GM12878 (cell line): ENCODE measurements around the gene GCFC2. TPM values are rescaled to one million over a fixed set of nuclear protein-coding genes. Genes with fewer than 3 reads are reported as not detected.

Source experiments
- ATAC-seq: fragments of 200-7000 bp; cut with Tn5 transposase; 3 replicates; pipeline ENCODE4 v1.9.1; 2020; ENCODE audit warnings: mild to moderate bottlenecking, moderate library complexity
- BruUV-seq: library from RNA; stranded (reverse); fragments of 400-500 nt; replicated peaks from 2 replicates; lab custom pipeline; 2021; lab: Mats Ljungman, UMichigan
- CTCF ChIA-PET: fragments of 300-600 bp; sonication (Branson Sonifier 250); formaldehyde crosslinking; extraction: SDS; loops from one replicate; lab custom pipeline; 2021; ENCODE audit warnings: inconsistent platforms; lab: Yijun Ruan, JAX
- POLR2A ChIA-PET: fragments of 350-600 bp; formaldehyde crosslinking; extraction: SDS; loops from one replicate; lab custom pipeline; 2021; ENCODE audit warnings: inconsistent platforms; lab: Charles Lee
- RAD21 ChIA-PET: fragments of 300-600 bp; sonication (Branson Sonifier 250); formaldehyde crosslinking; loops from one replicate; lab custom pipeline; 2023; ENCODE audit warnings: antibody characterized with exemption; ENCODE audit not compliant: unreplicated experiment; lab: Charles Lee
- SMC1A ChIA-PET: fragments of 300-600 bp; sonication (Branson Sonifier 250); formaldehyde crosslinking; loops from one replicate; lab custom pipeline; 2023; ENCODE audit not compliant: unreplicated experiment, uncharacterized antibody; lab: Charles Lee
- DNase-seq: peaks from one replicate; pipeline ENCODE4 v3.0.0-alpha.2; 2011; ENCODE audit warnings: low read depth, low spot score
- FAIRE-seq: peaks from 3 replicates; lab custom pipeline; 2011; peaks lifted over from hg19 to GRCh38; lab: Jason Lieb, UNC
- H2AFZ ChIP-seq: 2 replicates; pipeline ENCODE4 v1.6.0; 2011; ENCODE audit warnings: low read depth, low read length, control low read depth; ENCODE audit not compliant: control insufficient read depth
- H3K27ac ChIP-seq: 2 replicates; pipeline ENCODE4 v1.5.1; 2011; ENCODE audit warnings: control low read depth; ENCODE audit not compliant: control insufficient read depth, insufficient read depth
- H3K27me3 ChIP-seq, 2 experiments: replicated peaks in 1 of 2; 2 replicates each; pipeline versions ENCODE4 v1.6.0 to v1.6.1; 2011; ENCODE audit warnings: low read length in 1 of 2; ENCODE audit not compliant: control insufficient read depth in 2 of 2, insufficient read depth in 2 of 2
- H3K36me3 ChIP-seq, 2 experiments: 2 replicates each; pipeline ENCODE4 v1.5.1; 2011; ENCODE audit warnings: low read length in 1 of 2; ENCODE audit not compliant: control insufficient read depth in 2 of 2, insufficient read depth in 2 of 2
- H3K4me1 ChIP-seq: 2 replicates; pipeline ENCODE4 v1.6.1; 2011; ENCODE audit warnings: mild to moderate bottlenecking, low read length, moderate library complexity, mixed read lengths; ENCODE audit not compliant: control insufficient read depth, insufficient read depth
- H3K4me2 ChIP-seq: 2 replicates; pipeline ENCODE4 v1.6.0; 2011; ENCODE audit warnings: control low read depth; ENCODE audit not compliant: control insufficient read depth, insufficient read depth
- H3K4me3 ChIP-seq: fragments of 200-600 bp; sonication (generic); 2 replicates; pipeline ENCODE4 v1.5.1; 2016
- H3K79me2 ChIP-seq: 2 replicates; pipeline ENCODE4 v1.6.0; 2011; ENCODE audit warnings: low read length; ENCODE audit not compliant: control insufficient read depth, insufficient read depth
- H3K9ac ChIP-seq: 2 replicates; pipeline ENCODE4 v1.8.0; 2011; ENCODE audit warnings: low read length, control low read depth, mixed read lengths; ENCODE audit not compliant: control insufficient read depth, insufficient read depth
- H3K9me3 ChIP-seq: replicated peaks from 3 replicates; pipeline ENCODE4 v1.5.1; 2011; ENCODE audit warnings: mild to moderate bottlenecking, low read length; ENCODE audit not compliant: control insufficient read depth, insufficient read depth
- H4K20me1 ChIP-seq: 2 replicates; pipeline ENCODE4 v1.6.0; 2011; ENCODE audit not compliant: control insufficient read depth, insufficient read depth
- CBFB ChIP-seq: IDR thresholded peaks from 2 replicates; pipeline ENCODE4 v1.6.1; 2016; ENCODE audit warnings: antibody characterized with exemption, low read depth
- NFYB ChIP-seq: IDR thresholded peaks from 2 replicates; pipeline ENCODE4 v1.6.1; 2011; ENCODE audit warnings: low read depth, mild to moderate bottlenecking, low read length, improper control_type of control experiment, moderate library complexity; ENCODE audit not compliant: insufficient read depth
- TAF1 ChIP-seq: IDR thresholded peaks from 2 replicates; pipeline ENCODE4 v1.6.1; 2011; ENCODE audit warnings: mild to moderate bottlenecking, low read depth, low read length, borderline replicate concordance
- WGBS: methylation state at CpG from one replicate; pipeline ENCODE4 v1.1.6; 2016; ENCODE audit warnings: low lambda C conversion rate; ENCODE audit not compliant: insufficient replicate concordance, insufficient coverage; ENCODE audit errors: missing lambda C conversion rate; 5-methylcytosine and 5-hydroxymethylcytosine counted together
- in situ Hi-C: fragments of 300-500 bp; cut with MboI; formaldehyde crosslinking; loops from 9 replicates; pipeline ENCODE4 v1.14.3; 2018; ENCODE audit warnings: mixed read lengths
- intact Hi-C: fragments of 100-400 bp; cut with micrococcal nuclease; formaldehyde crosslinking; loops from one replicate; pipeline ENCODE4 v1.14.2; 2022; ENCODE audit not compliant: unreplicated experiment
- polyA plus RNA-seq, 11 experiments: library from polyadenylated mRNA; depleted of rRNA in 4 of 11; unstranded in 6 of 11; stranded (reverse) in 5 of 11; fragments of >200 nt; fragmentation: Nextera tagmentation in 4 of 11; fragmentation: Illumina TruSeq in 1 of 11; extraction: Ambion mirVana in 4 of 11; extraction: Trizol in 1 of 11; gene quantifications; 1 replicate in 1 of 11; 2 replicates in 10 of 11; pipeline versions ENCODE4 v1.2.1 to v1.2.3, GENCODE V29; 2011 to 2016; ENCODE audit warnings: inconsistent platforms in 2 of 11, missing spikeins in 2 of 11, low read depth in 1 of 11
- total RNA-seq, 4 experiments: library from RNA; depleted of rRNA in 3 of 4; stranded (reverse); fragments of >200 nt in 3 of 4; fragmentation: Illumina TruSeq in 1 of 4; extraction: Trizol in 1 of 4; gene quantifications; 2 replicates each; pipeline versions ENCODE4 v1.2.1 to v1.2.3, GENCODE V29; 2013 to 2021
- TF ChIP-seq, protein P1 (sequence below): fragments of 450-650 bp; IDR thresholded peaks from 2 replicates; pipeline ENCODE4 v1.6.1; 2017; ENCODE audit warnings: low read depth, mild to moderate bottlenecking, moderate library complexity
- TF ChIP-seq, protein P2 (sequence below): fragments of 450-650 bp; IDR thresholded peaks from 2 replicates; pipeline ENCODE4 v1.6.1; 2017; ENCODE audit warnings: borderline replicate concordance

Gene GCFC2
- total and polyA plus RNA-seq, 10 of the 15 experiments (the other 5 are each of a cell fraction or from before 2014, with no cell fraction given), result 15.5 to 36.5 (median 27.4) TPM

GRCh38 chr2:75633620-75634019 is 77.1 kb downstream of the GCFC2 start:
- no TSS peak for BruUV-seq
- ChIA-PET SMC1A (no interaction called here), RAD21 (no interaction called here), POLR2A (no interaction called here), CTCF (interaction anchor here (0.6 to 1.5 kb wide), 2 partner anchors 20 to 570 kb away, joined by 3 to 5 read pairs; no protein-coding TSS in a partner anchor)
- Histone ChIP-seq H3K4me3 (no peak overlapping the region), H3K9ac (no peak overlapping the region), H3K4me1 (no peaks in the 10 kb centered on the region), H3K27me3 (peaks cover 0 to 2% of the 10 kb centered on the region in 2 experiments; a peak in 1 of 4 replicates), H3K27ac (no peak overlapping the region), H3K4me2 (no peak overlapping the region), H3K79me2 (no peaks in the 10 kb centered on the region), H3K36me3 (no peaks in the 10 kb centered on the region), H3K9me3 (no peaks in the 10 kb centered on the region), H4K20me1 (no peaks in the 10 kb centered on the region), H2AFZ (no peak overlapping the region)
- in situ Hi-C loops, result no loop called here
- DNase-seq (no peak), FAIRE-seq (no peak), ATAC-seq (no peak)
- intact Hi-C loops, result no loop called here
- no peak for TF ChIP-seq CBFB
- 1% methylated on average over 3 of the region's 3 CpGs for WGBS

- Histone ChIP-seq H3K36me3 (no peaks in the 10 kb centered on the region), H3K79me2 (no peaks in the 10 kb centered on the region), H3K27ac (no peak overlapping the region), H3K4me1 (no peaks in the 10 kb centered on the region), H3K9ac (no peak overlapping the region), H4K20me1 (no peaks in the 10 kb centered on the region), H3K9me3 (no peaks in the 10 kb centered on the region), H3K27me3 (peaks cover 0 to 2% of the 10 kb centered on the region in 2 experiments; a peak in 1 of 4 replicates), H2AFZ (no peak overlapping the region), H3K4me3 (no peak overlapping the region), H3K4me2 (no peak overlapping the region)
- FAIRE-seq (no peak), ATAC-seq (no peak), DNase-seq (no peak)
- in situ Hi-C loops (no loop called here), intact Hi-C loops (no loop called here)
- CTCF ChIA-PET, result interaction anchor here (0.9 to 1.5 kb wide), 2 partner anchors 19 to 22 kb away, joined by 3 read pairs; no protein-coding TSS in a partner anchor
- SMC1A ChIA-PET, result no interaction called here
- TF ChIP-seq NFYB, result no peak
- TF ChIP-seq TAF1, result no peak
- TF ChIP-seq, protein P1, sequence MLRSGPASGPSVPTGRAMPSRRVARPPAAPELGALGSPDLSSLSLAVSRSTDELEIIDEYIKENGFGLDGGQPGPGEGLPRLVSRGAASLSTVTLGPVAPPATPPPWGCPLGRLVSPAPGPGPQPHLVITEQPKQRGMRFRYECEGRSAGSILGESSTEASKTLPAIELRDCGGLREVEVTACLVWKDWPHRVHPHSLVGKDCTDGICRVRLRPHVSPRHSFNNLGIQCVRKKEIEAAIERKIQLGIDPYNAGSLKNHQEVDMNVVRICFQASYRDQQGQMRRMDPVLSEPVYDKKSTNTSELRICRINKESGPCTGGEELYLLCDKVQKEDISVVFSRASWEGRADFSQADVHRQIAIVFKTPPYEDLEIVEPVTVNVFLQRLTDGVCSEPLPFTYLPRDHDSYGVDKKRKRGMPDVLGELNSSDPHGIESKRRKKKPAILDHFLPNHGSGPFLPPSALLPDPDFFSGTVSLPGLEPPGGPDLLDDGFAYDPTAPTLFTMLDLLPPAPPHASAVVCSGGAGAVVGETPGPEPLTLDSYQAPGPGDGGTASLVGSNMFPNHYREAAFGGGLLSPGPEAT, result no peak
- TF ChIP-seq, protein P2, sequence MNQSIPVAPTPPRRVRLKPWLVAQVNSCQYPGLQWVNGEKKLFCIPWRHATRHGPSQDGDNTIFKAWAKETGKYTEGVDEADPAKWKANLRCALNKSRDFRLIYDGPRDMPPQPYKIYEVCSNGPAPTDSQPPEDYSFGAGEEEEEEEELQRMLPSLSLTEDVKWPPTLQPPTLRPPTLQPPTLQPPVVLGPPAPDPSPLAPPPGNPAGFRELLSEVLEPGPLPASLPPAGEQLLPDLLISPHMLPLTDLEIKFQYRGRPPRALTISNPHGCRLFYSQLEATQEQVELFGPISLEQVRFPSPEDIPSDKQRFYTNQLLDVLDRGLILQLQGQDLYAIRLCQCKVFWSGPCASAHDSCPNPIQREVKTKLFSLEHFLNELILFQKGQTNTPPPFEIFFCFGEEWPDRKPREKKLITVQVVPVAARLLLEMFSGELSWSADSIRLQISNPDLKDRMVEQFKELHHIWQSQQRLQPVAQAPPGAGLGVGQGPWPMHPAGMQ, result no peak
- 6% methylated on average over 1 of the region's 1 CpG for WGBS
- no TSS peak for BruUV-seq
- RAD21 ChIA-PET, result no interaction called here
- POLR2A ChIA-PET, result no interaction called here
These were observed 77.9 kb downstream of the GCFC2 start for GRCh38 chr2:75632813-75633212.
